GM20431 (cell line): Measurements from ENCODE around the gene PTPRO.

Experiments used
- in situ Hi-C: fragments of 300-500 bp; cut with MseI, MboI; formaldehyde crosslinking; loops from one replicate; pipeline ENCODE4 v1.15.0; 2020; ENCODE audit warnings: low sequenced_read_pairs; ENCODE audit not compliant: unreplicated experiment

The PTPRO gene

GRCh38 chr12:15544589-15544988 is 222.3 kb downstream of the PTPRO start:
- in situ Hi-C loops = no loop called here

- in situ Hi-C loops = no loop called here
Measured at GRCh38 chr12:15545334-15545733, 223.0 kb downstream of the PTPRO start.

GRCh38 chr12:15546102-15546701 is 223.9 kb downstream of the PTPRO start:
- in situ Hi-C loops = no loop called here

- in situ Hi-C loops = no loop called here
Measured at GRCh38 chr12:15547063-15547462, 224.8 kb downstream of the PTPRO start.

GRCh38 chr12:15547691-15548090 is 225.4 kb downstream of the PTPRO start:
- in situ Hi-C loops = no loop called here

GRCh38 chr12:15550793-15551192 is 228.5 kb downstream of the PTPRO start:
- in situ Hi-C loops = no loop called here

GRCh38 chr12:15555446-15555845 is 233.1 kb downstream of the PTPRO start:
- in situ Hi-C loops = no loop called here

GRCh38 chr12:15556411-15557102 is 234.2 kb downstream of the PTPRO start:
- in situ Hi-C loops = no loop called here

GRCh38 chr12:15558915-15559528 is 236.7 kb downstream of the PTPRO start:
- in situ Hi-C loops = no loop called here

- in situ Hi-C loops = no loop called here
Measured at GRCh38 chr12:15561396-15561795, 239.1 kb downstream of the PTPRO start.

GRCh38 chr12:15562263-15562662 is 240.0 kb downstream of the PTPRO start:
- in situ Hi-C loops = no loop called here

- in situ Hi-C loops = no loop called here
Measured at GRCh38 chr12:15563663-15564062, 241.4 kb downstream of the PTPRO start.

- in situ Hi-C loops = no loop called here
Measured at GRCh38 chr12:15574353-15574752, 252.0 kb downstream of the PTPRO start.

GRCh38 chr12:15575671-15576541 is 253.6 kb downstream of the PTPRO start:
- in situ Hi-C loops = no loop called here

GRCh38 chr12:15580431-15580830 is 258.1 kb downstream of the PTPRO start:
- in situ Hi-C loops = no loop called here

- in situ Hi-C loops = no loop called here
Measured at GRCh38 chr12:15581006-15581405, 258.7 kb downstream of the PTPRO start.

- in situ Hi-C loops = no loop called here
Measured at GRCh38 chr12:15583804-15584203, 261.5 kb downstream of the PTPRO start.

GRCh38 chr12:15584366-15585041 is 262.2 kb downstream of the PTPRO start:
- in situ Hi-C loops = loop anchor here (5.0 kb wide), 2 partner anchors 52 to 268 kb away; no protein-coding TSS in a partner anchor

GRCh38 chr12:15589328-15590032 is 267.2 kb downstream of the PTPRO start:
- in situ Hi-C loops = loop anchor here (5.0 kb wide), 2 partner anchors 57 to 263 kb away; no protein-coding TSS in a partner anchor
